ENCODE results near the gene MBD6. TPM values are rescaled to one million over a fixed set of nuclear protein-coding genes. Genes with fewer than 3 reads are reported as not detected.

MBD6 gene
- total RNA-seq, result 10.1 TPM

- DNase-seq, result peak; percentile 93
These were observed at the start of gene MBD6 for GRCh38 chr12:57522011-57522886. TSS of gene MBD6 (plus strand) at chr12:57522824. CDS start at chr12:57524304, 1,480 bp downstream.

- no peak for DNase-seq
These were observed 49.2 kb upstream of the MBD6 start for GRCh38 chr12:57473392-57473791.

- DNase-seq, result no peak
These were observed 48.7 kb upstream of the MBD6 start for GRCh38 chr12:57473886-57474285.

- DNase-seq, result no peak
These were observed 48.2 kb upstream of the MBD6 start for GRCh38 chr12:57474430-57474829.

- no peak for DNase-seq
These were observed 47.8 kb upstream of the MBD6 start for GRCh38 chr12:57474862-57475261.

GRCh38 chr12:57475271-57476161 lies 47.1 kb upstream of the MBD6 start:
- DNase-seq, result no peak

- no peak for DNase-seq
These were observed 46.2 kb upstream of the MBD6 start for GRCh38 chr12:57476162-57476992.

- DNase-seq, result no peak
These were observed 45.5 kb upstream of the MBD6 start for GRCh38 chr12:57476993-57477709.

- DNase-seq, result no peak
These were observed 44.6 kb upstream of the MBD6 start for GRCh38 chr12:57477710-57478681.

GRCh38 chr12:57479043-57479375 lies 43.6 kb upstream of the MBD6 start:
- DNase-seq, result no peak

GRCh38 chr12:57479376-57480115 lies 43.1 kb upstream of the MBD6 start, which contains the start of gene ARHGAP9:
TSS of gene ARHGAP9 (minus strand) at chr12:57479866. CDS start at chr12:57479406, 460 bp downstream.
- DNase-seq, result no peak

GRCh38 chr12:57481671-57482070 lies 41.0 kb upstream of the MBD6 start:
- no peak for DNase-seq

- no peak for DNase-seq
These were observed 39.2 kb upstream of the MBD6 start for GRCh38 chr12:57483466-57483865.

GRCh38 chr12:57485695-57486094 lies 36.9 kb upstream of the MBD6 start:
- DNase-seq, result no peak

GRCh38 chr12:57487055-57487596 lies 35.5 kb upstream of the MBD6 start:
- peak; percentile 8 for DNase-seq

GRCh38 chr12:57487597-57488401 lies 34.8 kb upstream of the MBD6 start, which contains the start of gene MARS1:
TSS of gene MARS1 (plus strand) at chr12:57488068. CDS start at chr12:57488091, 23 bp downstream.
- peak; percentile 99 for DNase-seq

- DNase-seq, result peak; percentile 25
These were observed 34.0 kb upstream of the MBD6 start for GRCh38 chr12:57488402-57489156.
